HAP-1 (cell line): ENCODE measurements around the gene SUCO.
"Not testable (repeated sequence)": the region's sequence is repeated elsewhere in the genome, so short reads cannot be mapped to it uniquely, and the experiment has no call there.

Experiments
- DNase-seq, 2 experiments: peaks; one replicate each; pipeline ENCODE4 v3.0.0-alpha.2; 2016 to 2020; ENCODE audit warnings: low spot score in 2 of 2
- H3K27me3 ChIP-seq: fragments of 250-450 bp; sonication (Bioruptor Pico); 2 replicates; pipeline ENCODE4 v1.5.1; 2020; ENCODE audit warnings: low read depth, mild to moderate bottlenecking, moderate library complexity
- H3K36me3 ChIP-seq: fragments of 250-450 bp; sonication (Bioruptor Pico); replicated peaks from 2 replicates; pipeline ENCODE4 v1.5.1; 2020; ENCODE audit warnings: mild to moderate bottlenecking
- H3K4me1 ChIP-seq: fragments of 250-450 bp; sonication (Bioruptor Pico); 2 replicates; pipeline ENCODE4 v1.5.1; 2020; ENCODE audit warnings: mild to moderate bottlenecking
- H3K4me3 ChIP-seq: fragments of 250-450 bp; sonication (Bioruptor Pico); 2 replicates; pipeline ENCODE4 v1.5.1; 2020; ENCODE audit warnings: mild to moderate bottlenecking, moderate library complexity
- H3K9me3 ChIP-seq: fragments of 250-450 bp; sonication (Bioruptor Pico); 2 replicates; pipeline ENCODE4 v1.5.1; 2020; ENCODE audit warnings: mild to moderate bottlenecking, moderate library complexity
- in situ Hi-C: fragments of 300-500 bp; cut with MboI; formaldehyde crosslinking; loops from 3 replicates; pipeline ENCODE4 v1.14.3; 2020; ENCODE audit warnings: low sequenced_read_pairs, inconsistent platforms, mixed read lengths

The SUCO gene

DNA sequence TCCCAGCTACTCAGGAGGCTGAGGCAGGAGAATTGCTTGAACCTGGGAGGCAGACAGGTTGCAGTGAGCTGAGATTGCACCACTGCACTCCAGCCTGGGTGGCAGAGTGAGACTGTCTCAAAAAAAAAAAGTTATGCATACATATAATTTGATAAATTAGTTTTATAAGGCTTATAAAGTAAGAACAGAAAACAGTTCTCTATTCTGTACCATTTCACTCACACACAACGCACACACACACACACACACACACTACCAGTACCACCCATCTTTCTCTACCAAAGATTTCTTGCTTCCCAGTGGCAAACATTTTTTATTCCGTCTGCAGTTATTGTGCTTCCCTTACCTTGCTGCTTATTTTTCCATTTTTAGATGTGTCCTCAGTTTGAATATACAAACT, 79.5 kb downstream of the SUCO start:
- H3K9me3 ChIP-seq: peaks cover 2% of the 10 kb centered on the region; the same call in 1 of the 2 replicates
- H3K4me3 ChIP-seq: no peak overlapping the region
- no peaks in the 10 kb centered on the region; the same call in 1 of the 2 replicates for H3K4me1 ChIP-seq
- H3K36me3 ChIP-seq: no peaks in the 10 kb centered on the region; the same call in 1 of the 2 replicates
- DNase-seq: no peak
- H3K27me3 ChIP-seq: no peaks in the 10 kb centered on the region
- in situ Hi-C loops: no loop called here

DNA sequence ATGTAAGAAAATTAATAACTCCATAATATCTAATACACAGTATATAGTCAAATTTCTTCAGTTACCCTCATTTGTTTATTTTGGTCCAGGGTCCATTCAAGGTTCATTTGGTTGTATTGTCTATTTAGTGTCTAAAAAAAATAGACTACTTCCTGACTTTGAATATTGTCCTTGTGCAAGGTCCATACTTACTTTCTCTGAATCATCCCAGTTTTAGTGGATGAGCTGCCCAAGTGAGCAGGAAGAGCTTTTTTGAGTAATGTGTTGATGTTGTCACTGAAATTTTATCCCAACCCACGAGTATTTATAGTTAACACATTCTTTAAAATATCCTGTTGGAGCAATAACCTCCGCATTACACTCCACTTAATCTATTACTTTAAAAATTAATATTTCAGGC, 80.3 kb downstream of the SUCO start:
- no peak for DNase-seq
- no peak overlapping the region for H3K4me3 ChIP-seq
- H3K27me3 ChIP-seq: no peaks in the 10 kb centered on the region
- H3K9me3 ChIP-seq: peaks cover 2% of the 10 kb centered on the region; the same call in 1 of the 2 replicates
- no peaks in the 10 kb centered on the region; the same call in 1 of the 2 replicates for H3K36me3 ChIP-seq
- no peaks in the 10 kb centered on the region for H3K4me1 ChIP-seq
- in situ Hi-C loops: no loop called here

DNA sequence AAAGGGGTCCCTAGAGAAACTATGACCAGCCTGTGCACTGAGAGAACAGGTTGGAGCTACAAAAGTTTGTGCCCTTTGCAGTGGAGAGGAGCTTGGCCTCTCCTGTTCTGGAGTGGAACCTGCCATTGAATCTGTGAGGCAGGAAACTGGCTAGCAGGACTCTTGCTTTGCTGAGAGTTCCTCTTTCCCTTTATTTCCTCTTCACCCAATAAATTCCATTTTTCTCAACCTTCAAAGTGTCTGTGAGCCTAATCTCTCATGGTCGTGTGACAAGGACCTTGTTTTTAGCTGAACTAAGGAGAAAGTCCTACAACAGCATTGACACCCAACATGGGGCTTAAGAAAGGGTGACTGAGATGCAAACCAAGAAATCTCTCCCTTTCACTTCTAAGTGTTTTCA, 83.2 kb downstream of the SUCO start:
- no peak overlapping the region for H3K4me3 ChIP-seq
- DNase-seq: no peak
- in situ Hi-C loops: no loop called here
- no peaks in the 10 kb centered on the region for H3K4me1 ChIP-seq
- no peaks in the 10 kb centered on the region; the same call in 1 of the 2 replicates for H3K36me3 ChIP-seq
- H3K9me3 ChIP-seq: peaks cover 2% of the 10 kb centered on the region
- H3K27me3 ChIP-seq: no peaks in the 10 kb centered on the region

DNA sequence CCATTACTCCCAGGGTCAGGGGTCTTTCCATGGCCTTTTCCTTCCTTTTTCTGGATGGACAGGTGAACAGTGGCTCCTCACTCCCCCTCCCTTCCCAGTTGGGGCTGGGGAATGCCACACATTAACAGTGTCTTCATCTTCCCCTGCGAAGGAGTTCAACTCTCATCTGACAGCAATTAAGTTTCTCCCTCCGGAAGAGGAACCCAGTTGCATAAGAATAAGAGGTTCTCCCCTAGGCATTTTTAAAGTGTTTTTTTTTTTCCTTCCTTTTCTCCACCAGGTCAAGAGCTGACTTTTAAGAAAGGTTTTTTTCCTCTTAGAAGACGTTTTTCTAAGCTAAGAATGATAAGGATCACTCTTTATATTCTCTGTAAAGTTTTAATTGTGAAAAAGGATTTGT, 83.7 kb downstream of the SUCO start:
- in situ Hi-C loops: no loop called here
- Histone ChIP-seq H3K4me3 (no peak overlapping the region), H3K36me3 (no peaks in the 10 kb centered on the region; the same call in 1 of the 2 replicates), H3K4me1 (no peaks in the 10 kb centered on the region), H3K9me3 (peaks cover 2% of the 10 kb centered on the region), H3K27me3 (no peaks in the 10 kb centered on the region)
- no peak for DNase-seq

DNA sequence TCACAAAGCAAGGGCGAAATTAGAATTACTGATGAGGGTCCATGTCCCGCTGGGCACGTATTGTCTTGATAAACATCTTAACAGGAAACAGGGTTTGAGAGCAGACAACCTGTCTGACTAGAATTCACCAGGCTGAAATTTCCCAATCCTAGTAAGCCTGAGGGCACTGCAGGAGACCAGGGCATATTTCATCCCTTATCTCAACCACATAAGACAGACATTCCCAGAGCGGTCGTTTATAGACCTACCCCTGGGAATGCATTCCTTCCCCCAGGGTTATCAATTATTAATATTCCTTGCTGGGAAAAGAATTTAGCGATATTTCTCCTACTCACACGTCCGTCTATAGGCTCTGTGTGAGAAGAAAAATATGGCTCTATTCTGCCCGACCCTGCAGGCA, 87.7 kb downstream of the SUCO start:
- H3K4me1 ChIP-seq, H3K27me3 ChIP-seq, H3K36me3 ChIP-seq, H3K4me3 ChIP-seq, H3K9me3 ChIP-seq, in situ Hi-C loops, DNase-seq: not testable (repeated sequence)

DNA sequence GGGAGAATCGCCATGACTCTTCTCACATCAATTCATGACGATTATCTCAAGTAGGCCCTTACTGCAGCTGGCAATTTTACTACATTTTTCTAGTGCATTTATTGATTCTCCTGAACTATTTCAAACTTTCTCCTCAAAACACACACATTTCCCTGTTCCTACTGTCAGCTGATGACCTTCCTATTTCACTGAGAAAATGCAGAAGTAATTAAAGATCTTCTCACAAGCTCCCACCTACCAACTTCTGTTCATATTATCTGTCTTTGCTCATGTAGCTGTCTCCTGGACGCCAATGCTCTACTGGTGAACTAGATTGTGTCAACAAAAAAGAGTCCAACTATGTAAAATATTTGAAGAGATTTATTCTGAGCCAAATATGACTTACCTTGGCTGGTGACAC, 89.6 kb downstream of the SUCO start:
- no peak for DNase-seq
- Histone ChIP-seq H3K9me3 (no peaks in the 10 kb centered on the region; the same call in none of the 2 replicates), H3K27me3 (no peaks in the 10 kb centered on the region), H3K36me3 (no peaks in the 10 kb centered on the region), H3K4me1 (no peaks in the 10 kb centered on the region), H3K4me3 (no peak overlapping the region)
- in situ Hi-C loops: no loop called here

DNA sequence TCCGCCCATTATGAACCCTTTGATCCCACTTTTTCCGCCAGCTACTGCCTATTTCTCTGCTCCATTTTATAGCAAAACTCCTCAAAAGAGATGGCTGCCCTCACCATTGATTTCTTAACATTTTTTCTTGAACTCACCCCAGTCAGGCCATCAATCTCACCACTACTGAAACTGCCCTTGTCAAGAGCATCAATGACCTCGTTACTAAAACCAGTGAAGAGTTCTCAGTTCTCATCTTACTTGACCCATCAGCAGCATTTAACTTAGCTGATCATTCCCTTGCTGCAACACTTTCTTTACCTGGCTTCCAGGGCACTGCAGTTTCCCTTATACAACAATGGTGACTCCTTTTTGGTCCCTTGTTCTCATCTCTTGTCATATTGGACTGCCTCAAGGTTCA, 90.8 kb downstream of the SUCO start:
- no peaks in the 10 kb centered on the region for H3K36me3 ChIP-seq
- H3K9me3 ChIP-seq: no peaks in the 10 kb centered on the region; the same call in none of the 2 replicates
- no peak for DNase-seq
- in situ Hi-C loops: no loop called here
- no peaks in the 10 kb centered on the region for H3K4me1 ChIP-seq
- H3K4me3 ChIP-seq: no peak overlapping the region
- H3K27me3 ChIP-seq: no peaks in the 10 kb centered on the region

DNA sequence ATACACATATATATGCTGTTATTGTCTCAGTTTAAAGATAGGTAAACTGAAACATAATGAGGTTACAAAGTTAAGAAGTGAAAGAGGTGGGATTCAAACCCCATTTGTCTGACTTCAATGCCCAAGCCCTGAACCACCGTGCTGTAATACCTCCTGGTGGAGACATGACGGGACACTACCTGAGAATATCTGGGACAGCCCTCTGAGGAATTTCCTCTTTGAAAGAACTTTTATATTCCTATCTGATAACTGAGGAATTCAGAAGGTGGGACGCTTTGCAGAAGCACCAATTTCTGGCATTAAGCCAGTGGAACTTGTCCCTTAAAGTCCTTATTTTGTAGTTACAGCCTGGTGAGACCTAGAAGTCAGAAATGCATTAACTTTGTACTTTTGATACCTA, 93.9 kb downstream of the SUCO start:
- Histone ChIP-seq H3K4me1 (no peaks in the 10 kb centered on the region), H3K36me3 (no peaks in the 10 kb centered on the region), H3K27me3 (no peaks in the 10 kb centered on the region), H3K4me3 (no peak overlapping the region), H3K9me3 (no peaks in the 10 kb centered on the region; the same call in 1 of the 2 replicates)
- no peak for DNase-seq
- in situ Hi-C loops: no loop called here

DNA sequence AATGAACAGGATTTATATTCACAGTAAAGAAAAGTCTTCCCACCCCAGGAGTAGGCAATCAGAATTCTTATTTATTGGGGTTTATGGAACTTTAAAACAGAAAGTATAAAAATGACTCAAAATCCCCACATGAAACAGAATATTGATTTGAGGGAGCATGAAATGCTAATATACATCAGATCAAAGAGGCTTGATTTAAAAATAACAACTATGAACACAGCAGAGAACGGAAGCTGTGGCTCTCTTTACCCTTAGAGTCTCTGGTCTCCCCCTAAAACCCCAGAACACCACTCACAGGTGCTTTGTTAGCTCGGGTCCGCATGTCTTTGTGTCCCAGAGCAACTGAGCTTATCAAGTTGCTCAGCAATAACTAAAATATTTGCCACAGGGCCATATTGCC, 94.8 kb downstream of the SUCO start:
- in situ Hi-C loops: no loop called here
- H3K4me1 ChIP-seq: no peaks in the 10 kb centered on the region

DNA sequence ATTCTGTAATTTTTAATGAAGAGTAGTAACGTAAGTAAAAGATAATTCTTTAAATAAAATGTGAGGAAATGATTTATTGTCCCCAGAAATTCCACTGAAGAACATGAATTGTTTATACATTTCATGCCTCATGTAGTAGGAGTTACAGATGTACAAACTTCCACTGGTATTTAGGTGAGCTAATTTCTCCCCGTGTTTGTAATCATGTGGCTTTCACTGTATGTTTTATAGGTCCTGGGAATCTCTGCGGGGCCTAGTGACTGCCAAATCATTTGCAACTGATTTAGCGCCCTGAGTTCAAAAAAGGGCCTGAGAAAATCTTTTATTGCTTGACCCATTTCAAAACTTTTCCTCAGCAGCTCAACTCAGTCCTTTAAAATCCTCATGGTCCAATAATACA, 95.5 kb downstream of the SUCO start:
- Histone ChIP-seq H3K36me3 (no peaks in the 10 kb centered on the region), H3K4me3 (no peak overlapping the region), H3K27me3 (no peaks in the 10 kb centered on the region), H3K9me3 (no peaks in the 10 kb centered on the region; the same call in 1 of the 2 replicates), H3K4me1 (no peaks in the 10 kb centered on the region)
- no peak for DNase-seq
- in situ Hi-C loops: no loop called here

More for the DNA sequence above, 94.8 kb downstream of the SUCO start:
- H3K4me3 ChIP-seq: no peak overlapping the region
- no peak for DNase-seq
- H3K36me3 ChIP-seq: no peaks in the 10 kb centered on the region
- H3K27me3 ChIP-seq: no peaks in the 10 kb centered on the region
- H3K9me3 ChIP-seq: no peaks in the 10 kb centered on the region; the same call in 1 of the 2 replicates

DNA sequence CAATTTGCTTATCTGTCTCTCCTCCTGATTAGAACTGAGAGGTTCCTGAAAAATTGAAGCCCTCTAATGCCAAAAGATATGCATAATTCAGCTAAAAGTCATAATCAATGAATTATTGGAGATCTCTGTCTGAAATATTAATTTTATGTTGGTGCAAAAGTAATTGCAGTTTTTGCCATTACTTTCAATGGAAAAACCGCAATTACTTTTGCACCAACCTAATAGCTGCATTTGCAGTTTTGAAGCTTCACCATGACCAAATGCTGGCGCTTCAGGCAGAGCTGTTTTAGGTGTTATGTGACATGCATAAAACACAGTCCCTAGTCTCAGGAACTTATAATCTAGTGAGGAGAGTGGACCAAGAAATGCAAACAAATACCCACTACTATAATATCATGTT, 96.2 kb downstream of the SUCO start:
- DNase-seq: no peak
- H3K27me3 ChIP-seq: no peaks in the 10 kb centered on the region
- H3K36me3 ChIP-seq: no peaks in the 10 kb centered on the region
- no peaks in the 10 kb centered on the region for H3K4me1 ChIP-seq
- no peak overlapping the region for H3K4me3 ChIP-seq
- H3K9me3 ChIP-seq: no peaks in the 10 kb centered on the region; the same call in 1 of the 2 replicates
- in situ Hi-C loops: no loop called here

DNA sequence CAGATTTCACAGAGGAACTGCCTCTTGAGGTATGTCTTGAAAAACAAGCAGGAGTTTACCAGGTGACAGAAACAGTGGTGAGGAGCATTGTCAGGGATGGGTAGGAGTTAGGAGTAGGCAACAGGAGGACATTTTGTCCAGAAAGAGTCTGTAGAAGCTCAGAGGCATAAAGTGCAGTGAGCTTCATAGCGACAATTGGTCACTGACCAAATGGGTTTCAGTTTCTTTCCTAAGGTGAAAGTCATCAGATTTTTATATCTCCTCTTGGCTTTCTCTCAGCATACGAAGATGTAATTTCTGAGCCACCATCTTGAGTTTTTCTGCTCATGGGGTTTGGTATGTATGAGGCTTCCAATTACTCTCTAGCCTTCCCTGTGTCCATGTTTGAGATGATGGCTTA, 96.7 kb downstream of the SUCO start:
- Histone ChIP-seq H3K36me3 (no peaks in the 10 kb centered on the region), H3K27me3 (no peaks in the 10 kb centered on the region), H3K4me1 (no peaks in the 10 kb centered on the region), H3K4me3 (no peak overlapping the region), H3K9me3 (no peaks in the 10 kb centered on the region; the same call in 1 of the 2 replicates)
- in situ Hi-C loops: no loop called here
- DNase-seq: no peak

DNA sequence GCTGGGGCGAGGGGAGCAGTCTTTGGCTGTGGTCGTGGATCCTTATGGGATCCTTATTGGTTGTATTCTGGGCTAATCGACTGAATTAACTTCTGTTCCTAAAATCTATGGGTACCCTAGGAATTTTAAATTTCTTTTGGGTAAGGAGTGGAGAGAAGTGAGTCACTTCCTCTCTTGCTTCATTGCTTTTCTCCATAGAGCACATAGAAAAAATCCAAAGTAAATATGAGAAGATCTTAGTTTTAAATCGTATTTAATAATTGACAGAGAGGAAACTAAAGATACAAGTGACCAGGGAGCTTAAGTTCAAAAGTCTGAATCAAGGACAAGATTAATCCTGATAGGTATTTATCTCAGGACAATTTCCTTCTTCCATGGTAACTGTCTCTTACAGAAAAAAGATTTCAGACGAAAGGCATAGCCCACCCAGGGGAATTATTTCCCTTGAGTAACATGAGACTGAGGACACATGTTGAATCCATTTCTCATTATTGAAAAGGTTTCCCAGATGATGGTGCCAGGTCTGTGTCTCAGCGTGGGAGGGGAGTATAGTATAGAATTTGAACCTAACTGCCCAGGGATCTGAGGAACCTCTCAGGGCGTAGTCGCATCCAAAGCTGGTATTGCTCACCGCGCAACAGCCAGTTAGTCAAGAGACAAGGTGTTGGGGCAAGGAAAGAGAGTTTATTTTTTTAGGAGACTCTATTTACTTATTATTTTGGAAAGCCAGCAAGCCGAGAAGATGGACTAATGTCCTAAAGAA, 97.3 kb downstream of the SUCO start:
- Histone ChIP-seq H3K9me3 (no peaks in the 10 kb centered on the region; the same call in 1 of the 2 replicates), H3K4me3 (no peak overlapping the region), H3K27me3 (no peaks in the 10 kb centered on the region), H3K36me3 (no peaks in the 10 kb centered on the region), H3K4me1 (no peaks in the 10 kb centered on the region)
- DNase-seq: no peak
- in situ Hi-C loops: no loop called here

DNA sequence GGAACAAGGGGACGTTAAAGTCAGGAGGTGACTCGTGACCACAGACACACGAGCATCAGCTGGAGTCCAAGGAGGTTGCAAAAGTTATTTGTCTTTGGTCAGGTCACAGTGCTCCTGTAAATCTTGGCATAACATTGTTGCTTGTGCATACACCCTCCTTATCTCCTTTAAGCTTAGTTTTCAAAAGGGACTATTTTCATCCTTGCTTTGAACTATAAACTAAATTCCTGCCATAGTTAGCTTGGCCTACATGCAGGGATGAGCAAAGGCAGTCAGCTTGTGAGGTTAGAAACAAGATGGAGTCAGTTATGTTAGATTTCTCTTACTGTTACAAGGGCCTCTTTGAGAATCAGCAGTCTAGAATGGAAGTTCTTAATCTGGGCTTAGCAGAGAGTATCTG, 97.9 kb downstream of the SUCO start:
- Histone ChIP-seq H3K4me1 (no peaks in the 10 kb centered on the region), H3K27me3 (no peaks in the 10 kb centered on the region), H3K9me3 (no peaks in the 10 kb centered on the region; the same call in 1 of the 2 replicates), H3K36me3 (no peaks in the 10 kb centered on the region), H3K4me3 (no peak overlapping the region)
- DNase-seq: no peak
- in situ Hi-C loops: no loop called here
